ENCODE data around the gene CDK11A. TPM values are rescaled to one million over a fixed set of nuclear protein-coding genes. Genes with fewer than 3 reads are reported as not detected.
A peak's percentile ranks its signal among the peaks of the same experiment; 100 is the strongest.

Gene CDK11A
- total and polyA plus RNA-seq, 11 donors: 4.2 to 30.1 (median 16.7) TPM

DNA sequence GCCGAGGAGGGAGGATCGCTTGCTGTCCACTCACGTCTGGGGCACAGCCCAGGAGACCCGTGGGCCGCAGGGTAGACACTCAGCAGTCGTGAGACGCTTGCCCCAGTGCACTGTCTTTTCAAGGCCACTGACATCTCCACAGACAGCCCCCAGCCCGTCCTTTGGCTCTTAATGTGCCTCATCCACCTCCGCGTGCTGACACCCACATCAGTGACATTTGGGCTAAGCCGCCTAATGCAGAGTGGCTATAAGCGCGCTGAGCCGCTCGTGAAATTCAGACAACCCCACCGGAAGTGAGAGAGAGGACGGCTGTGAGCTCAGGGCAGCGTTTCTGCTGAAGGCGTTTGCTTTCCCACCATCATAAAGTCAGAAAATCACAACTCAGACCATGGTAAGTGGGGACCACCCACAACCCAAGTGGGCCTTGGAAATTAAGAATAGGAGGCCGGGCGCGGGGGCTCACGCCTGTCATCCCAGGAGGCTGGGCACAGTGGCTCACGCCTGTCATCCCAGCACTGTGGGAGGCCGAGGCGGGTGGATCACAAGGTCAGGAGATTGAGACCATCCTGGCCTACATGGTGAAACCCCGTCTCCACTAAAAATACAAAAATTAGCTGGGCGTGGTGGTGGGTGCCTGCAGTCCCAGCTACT is 40.0 kb downstream of the CDK11A start:
- intact Hi-C loops (cut with DNase I): no loop called here
- Histone ChIP-seq H3K27ac (no peak overlapping the region), H3K4me3 (no peak overlapping the region), H3K36me3 (peaks cover 0 to 19% (median 0%) of the 10 kb centered on the region in 9 donors), H3K4me1 (peaks cover 0 to 16% (median 0%) of the 10 kb centered on the region in 12 donors), H3K9me3 (no peaks in the 10 kb centered on the region), H3K27me3 (no peaks in the 10 kb centered on the region)
- DNase-seq (peak in 1 of 5 donors; percentile 8), ATAC-seq (no peak)
- WGBS, 4 donors: 89 to 91% (median 90%) methylated on average over 21 to 28 of the region's 28 CpGs
- no peak for TF ChIP-seq CTCF (IDR thresholded peaks at IDR 0.05)
- TF ChIP-seq POLR2A (IDR thresholded peaks at IDR 0.05): no peak

GRCh38 chr1:1683104-1683905 is 40.9 kb downstream of the CDK11A start:
- H3K27ac ChIP-seq: no peak overlapping the region
- peaks cover 0 to 24% (median 8%) of the 10 kb centered on the region in 12 donors for H3K4me1 ChIP-seq
- no peak overlapping the region for H3K4me3 ChIP-seq
- no peaks in the 10 kb centered on the region for H3K9me3 ChIP-seq
- intact Hi-C loops (cut with DNase I): no loop called here
- H3K27me3 ChIP-seq: no peaks in the 10 kb centered on the region
- WGBS, 4 donors: 75 to 78% (median 76%) methylated on average over 26 of the region's 26 CpGs
- ATAC-seq: no peak
- TF ChIP-seq CTCF (IDR thresholded peaks at IDR 0.05): no peak
- TF ChIP-seq POLR2A (IDR thresholded peaks at IDR 0.05): no peak
- DNase-seq: peak in 1 of 5 donors; percentile 20
- H3K36me3 ChIP-seq: peaks cover 0 to 19% (median 0%) of the 10 kb centered on the region in 9 donors

- TF ChIP-seq POLR2A (IDR thresholded peaks at IDR 0.05) (no peak), CTCF (IDR thresholded peaks at IDR 0.05) (no peak)
- Histone ChIP-seq H3K9me3 (no peaks in the 10 kb centered on the region), H3K27me3 (no peaks in the 10 kb centered on the region), H3K27ac (no peak overlapping the region), H3K36me3 (peaks cover 0 to 19% (median 0%) of the 10 kb centered on the region in 9 donors), H3K4me3 (no peak overlapping the region), H3K4me1 (peaks cover 0 to 31% (median 14%) of the 10 kb centered on the region in 12 donors)
- intact Hi-C loops (cut with DNase I): no loop called here
- no peak for ATAC-seq
- 67 to 76% (median 70%) methylated on average over 11 of the region's 11 CpGs for WGBS, 4 donors
- DNase-seq: peak in 1 of 5 donors; percentile 5
These were observed 43.3 kb downstream of the CDK11A start for GRCh38 chr1:1680912-1681273.

Data from heart left ventricle (tissue), 16 donors.